Measurements from ENCODE around the gene CDH20.

The CDH20 gene

GRCh38 chr18:61329398-61329797, 3.8 kb upstream of the CDH20 start:
- Histone ChIP-seq H3K36me3 (ENCODE audit: control insufficient read depth, low read length) (no peaks in the 10 kb centered on the region), H3K79me2 (ENCODE audit: control insufficient read depth, low read length) (no peaks in the 10 kb centered on the region)
- no peak for TF ChIP-seq EZH2phosphoT487 (IDR thresholded peaks at IDR 0.05; ENCODE audit: borderline replicate concordance, low read length)
- TF ChIP-seq CTCF (IDR thresholded peaks at IDR 0.05; ENCODE audit: low read depth, low read length, poor library complexity, severe bottlenecking): no peak

GRCh38 chr18:61331051-61331450, 2.2 kb upstream of the CDH20 start:
- TF ChIP-seq CTCF (IDR thresholded peaks at IDR 0.05; ENCODE audit: low read depth, low read length, poor library complexity, severe bottlenecking) (no peak), EZH2phosphoT487 (IDR thresholded peaks at IDR 0.05; ENCODE audit: borderline replicate concordance, low read length) (no peak)
- H3K4me2 ChIP-seq (ENCODE audit: low read length): no peak overlapping the region
- H4K20me1 ChIP-seq (ENCODE audit: control insufficient read depth, insufficient read depth, low read depth, low read length): no peaks in the 10 kb centered on the region
- H3K36me3 ChIP-seq (ENCODE audit: control insufficient read depth, low read length): no peaks in the 10 kb centered on the region
- H3F3A ChIP-seq (ENCODE audit: control insufficient read depth, insufficient read depth): no peaks in the 10 kb centered on the region
- H3K27ac ChIP-seq (ENCODE audit: low read depth, low read length): no peak overlapping the region
- H3K9me2 ChIP-seq (replicated peaks; ENCODE audit: control insufficient read depth, low read length): no peaks in the 10 kb centered on the region
- no peaks in the 10 kb centered on the region for H3K4me1 ChIP-seq (ENCODE audit: control insufficient read depth, low read length)
- H3K27me3 ChIP-seq (ENCODE audit: control insufficient read depth, low read length): no peaks in the 10 kb centered on the region
- no peak overlapping the region for H3K4me3 ChIP-seq (ENCODE audit: low read length)
- no peaks in the 10 kb centered on the region for H3K79me2 ChIP-seq (ENCODE audit: control insufficient read depth, low read length)
- H3K9me3 ChIP-seq (ENCODE audit: control insufficient read depth, insufficient read depth, low read length): no peaks in the 10 kb centered on the region; the same call in 1 of the 2 replicates

More at GRCh38 chr18:61329398-61329797, 3.8 kb upstream of the CDH20 start:
- Histone ChIP-seq H3K27ac (ENCODE audit: low read depth, low read length) (no peak overlapping the region), H4K20me1 (ENCODE audit: control insufficient read depth, insufficient read depth, low read depth, low read length) (no peaks in the 10 kb centered on the region), H3F3A (ENCODE audit: control insufficient read depth, insufficient read depth) (no peaks in the 10 kb centered on the region), H3K9me3 (ENCODE audit: control insufficient read depth, insufficient read depth, low read length) (no peaks in the 10 kb centered on the region; the same call in 1 of the 2 replicates), H3K4me2 (ENCODE audit: low read length) (no peak overlapping the region), H3K9me2 (replicated peaks; ENCODE audit: control insufficient read depth, low read length) (no peaks in the 10 kb centered on the region), H3K4me1 (ENCODE audit: control insufficient read depth, low read length) (no peaks in the 10 kb centered on the region), H3K27me3 (ENCODE audit: control insufficient read depth, low read length) (no peaks in the 10 kb centered on the region), H3K4me3 (ENCODE audit: low read length) (no peak overlapping the region)

GRCh38 chr18:61333746-61334490, 688 bp downstream of the CDH20 start:
- Histone ChIP-seq H3K9me3 (ENCODE audit: control insufficient read depth, insufficient read depth, low read length) (no peaks in the 10 kb centered on the region; the same call in 1 of the 2 replicates), H3F3A (ENCODE audit: control insufficient read depth, insufficient read depth) (no peaks in the 10 kb centered on the region), H3K4me1 (ENCODE audit: control insufficient read depth, low read length) (no peaks in the 10 kb centered on the region), H3K4me2 (ENCODE audit: low read length) (no peak overlapping the region), H3K79me2 (ENCODE audit: control insufficient read depth, low read length) (no peaks in the 10 kb centered on the region), H3K9me2 (replicated peaks; ENCODE audit: control insufficient read depth, low read length) (no peaks in the 10 kb centered on the region), H4K20me1 (ENCODE audit: control insufficient read depth, insufficient read depth, low read depth, low read length) (no peaks in the 10 kb centered on the region), H3K27ac (ENCODE audit: low read depth, low read length) (no peak overlapping the region), H3K36me3 (ENCODE audit: control insufficient read depth, low read length) (no peaks in the 10 kb centered on the region), H3K27me3 (ENCODE audit: control insufficient read depth, low read length) (no peaks in the 10 kb centered on the region), H3K4me3 (ENCODE audit: low read length) (no peak overlapping the region)
- TF ChIP-seq CTCF (IDR thresholded peaks at IDR 0.05; ENCODE audit: low read depth, low read length, poor library complexity, severe bottlenecking): no peak
- TF ChIP-seq EZH2phosphoT487 (IDR thresholded peaks at IDR 0.05; ENCODE audit: borderline replicate concordance, low read length): no peak

Measured in DOHH2 (cell line).